HEK293 (cell line): ENCODE data around the gene KRTCAP3.

ENCODE experiments used
- KLF16 ChIP-seq: fragments of 450-650 bp; formaldehyde crosslinking; IDR thresholded peaks from 2 replicates; pipeline ENCODE4 v1.5.1; 2017; ENCODE audit warnings: missing biosample characterization, missing genetic modification characterization
- TF ChIP-seq, protein P1 (sequence below): fragments of 450-650 bp; formaldehyde crosslinking; IDR thresholded peaks from 2 replicates; pipeline ENCODE4 v1.5.1; 2017; ENCODE audit warnings: missing biosample characterization, missing genetic modification characterization
- TF ChIP-seq, protein P2 (sequence below): fragments of 450-650 bp; formaldehyde crosslinking; IDR thresholded peaks from 2 replicates; pipeline ENCODE4 v1.5.1; 2016; ENCODE audit warnings: missing biosample characterization, missing genetic modification characterization
- TF ChIP-seq, protein P3 (sequence below): fragments of 450-650 bp; formaldehyde crosslinking; IDR thresholded peaks from 2 replicates; pipeline ENCODE4 v1.5.1; 2016; ENCODE audit warnings: missing biosample characterization, missing genetic modification characterization, borderline replicate concordance

DNA sequence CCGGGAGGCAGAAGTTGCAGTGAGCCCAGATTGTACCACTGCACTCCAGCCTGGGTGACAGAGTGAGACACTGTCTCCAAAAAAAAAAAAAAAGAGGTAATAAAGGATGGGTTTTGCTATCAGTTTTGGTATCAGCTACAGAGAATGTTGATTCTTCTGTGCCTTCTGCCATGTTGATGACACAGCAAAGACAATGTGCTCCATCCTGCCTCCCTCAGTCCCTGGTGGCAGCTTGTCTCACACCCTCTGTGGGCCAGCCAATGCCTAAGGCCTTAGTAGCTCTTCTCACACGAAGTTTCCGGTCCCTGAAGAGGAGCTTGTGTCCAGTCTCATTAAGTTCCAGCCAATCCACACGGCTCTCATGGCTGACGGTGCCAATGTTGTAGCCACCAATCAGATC lies 29.8 kb downstream of the KRTCAP3 start:
- TF ChIP-seq, protein P1, sequence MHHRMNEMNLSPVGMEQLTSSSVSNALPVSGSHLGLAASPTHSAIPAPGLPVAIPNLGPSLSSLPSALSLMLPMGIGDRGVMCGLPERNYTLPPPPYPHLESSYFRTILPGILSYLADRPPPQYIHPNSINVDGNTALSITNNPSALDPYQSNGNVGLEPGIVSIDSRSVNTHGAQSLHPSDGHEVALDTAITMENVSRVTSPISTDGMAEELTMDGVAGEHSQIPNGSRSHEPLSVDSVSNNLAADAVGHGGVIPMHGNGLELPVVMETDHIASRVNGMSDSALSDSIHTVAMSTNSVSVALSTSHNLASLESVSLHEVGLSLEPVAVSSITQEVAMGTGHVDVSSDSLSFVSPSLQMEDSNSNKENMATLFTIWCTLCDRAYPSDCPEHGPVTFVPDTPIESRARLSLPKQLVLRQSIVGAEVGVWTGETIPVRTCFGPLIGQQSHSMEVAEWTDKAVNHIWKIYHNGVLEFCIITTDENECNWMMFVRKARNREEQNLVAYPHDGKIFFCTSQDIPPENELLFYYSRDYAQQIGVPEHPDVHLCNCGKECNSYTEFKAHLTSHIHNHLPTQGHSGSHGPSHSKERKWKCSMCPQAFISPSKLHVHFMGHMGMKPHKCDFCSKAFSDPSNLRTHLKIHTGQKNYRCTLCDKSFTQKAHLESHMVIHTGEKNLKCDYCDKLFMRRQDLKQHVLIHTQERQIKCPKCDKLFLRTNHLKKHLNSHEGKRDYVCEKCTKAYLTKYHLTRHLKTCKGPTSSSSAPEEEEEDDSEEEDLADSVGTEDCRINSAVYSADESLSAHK (tag by site-specific recombination), result no peak
- TF ChIP-seq KLF16, result no peak
- TF ChIP-seq, protein P2, sequence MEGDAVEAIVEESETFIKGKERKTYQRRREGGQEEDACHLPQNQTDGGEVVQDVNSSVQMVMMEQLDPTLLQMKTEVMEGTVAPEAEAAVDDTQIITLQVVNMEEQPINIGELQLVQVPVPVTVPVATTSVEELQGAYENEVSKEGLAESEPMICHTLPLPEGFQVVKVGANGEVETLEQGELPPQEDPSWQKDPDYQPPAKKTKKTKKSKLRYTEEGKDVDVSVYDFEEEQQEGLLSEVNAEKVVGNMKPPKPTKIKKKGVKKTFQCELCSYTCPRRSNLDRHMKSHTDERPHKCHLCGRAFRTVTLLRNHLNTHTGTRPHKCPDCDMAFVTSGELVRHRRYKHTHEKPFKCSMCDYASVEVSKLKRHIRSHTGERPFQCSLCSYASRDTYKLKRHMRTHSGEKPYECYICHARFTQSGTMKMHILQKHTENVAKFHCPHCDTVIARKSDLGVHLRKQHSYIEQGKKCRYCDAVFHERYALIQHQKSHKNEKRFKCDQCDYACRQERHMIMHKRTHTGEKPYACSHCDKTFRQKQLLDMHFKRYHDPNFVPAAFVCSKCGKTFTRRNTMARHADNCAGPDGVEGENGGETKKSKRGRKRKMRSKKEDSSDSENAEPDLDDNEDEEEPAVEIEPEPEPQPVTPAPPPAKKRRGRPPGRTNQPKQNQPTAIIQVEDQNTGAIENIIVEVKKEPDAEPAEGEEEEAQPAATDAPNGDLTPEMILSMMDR (tag by site-specific recombination), result no peak
- TF ChIP-seq, protein P3, sequence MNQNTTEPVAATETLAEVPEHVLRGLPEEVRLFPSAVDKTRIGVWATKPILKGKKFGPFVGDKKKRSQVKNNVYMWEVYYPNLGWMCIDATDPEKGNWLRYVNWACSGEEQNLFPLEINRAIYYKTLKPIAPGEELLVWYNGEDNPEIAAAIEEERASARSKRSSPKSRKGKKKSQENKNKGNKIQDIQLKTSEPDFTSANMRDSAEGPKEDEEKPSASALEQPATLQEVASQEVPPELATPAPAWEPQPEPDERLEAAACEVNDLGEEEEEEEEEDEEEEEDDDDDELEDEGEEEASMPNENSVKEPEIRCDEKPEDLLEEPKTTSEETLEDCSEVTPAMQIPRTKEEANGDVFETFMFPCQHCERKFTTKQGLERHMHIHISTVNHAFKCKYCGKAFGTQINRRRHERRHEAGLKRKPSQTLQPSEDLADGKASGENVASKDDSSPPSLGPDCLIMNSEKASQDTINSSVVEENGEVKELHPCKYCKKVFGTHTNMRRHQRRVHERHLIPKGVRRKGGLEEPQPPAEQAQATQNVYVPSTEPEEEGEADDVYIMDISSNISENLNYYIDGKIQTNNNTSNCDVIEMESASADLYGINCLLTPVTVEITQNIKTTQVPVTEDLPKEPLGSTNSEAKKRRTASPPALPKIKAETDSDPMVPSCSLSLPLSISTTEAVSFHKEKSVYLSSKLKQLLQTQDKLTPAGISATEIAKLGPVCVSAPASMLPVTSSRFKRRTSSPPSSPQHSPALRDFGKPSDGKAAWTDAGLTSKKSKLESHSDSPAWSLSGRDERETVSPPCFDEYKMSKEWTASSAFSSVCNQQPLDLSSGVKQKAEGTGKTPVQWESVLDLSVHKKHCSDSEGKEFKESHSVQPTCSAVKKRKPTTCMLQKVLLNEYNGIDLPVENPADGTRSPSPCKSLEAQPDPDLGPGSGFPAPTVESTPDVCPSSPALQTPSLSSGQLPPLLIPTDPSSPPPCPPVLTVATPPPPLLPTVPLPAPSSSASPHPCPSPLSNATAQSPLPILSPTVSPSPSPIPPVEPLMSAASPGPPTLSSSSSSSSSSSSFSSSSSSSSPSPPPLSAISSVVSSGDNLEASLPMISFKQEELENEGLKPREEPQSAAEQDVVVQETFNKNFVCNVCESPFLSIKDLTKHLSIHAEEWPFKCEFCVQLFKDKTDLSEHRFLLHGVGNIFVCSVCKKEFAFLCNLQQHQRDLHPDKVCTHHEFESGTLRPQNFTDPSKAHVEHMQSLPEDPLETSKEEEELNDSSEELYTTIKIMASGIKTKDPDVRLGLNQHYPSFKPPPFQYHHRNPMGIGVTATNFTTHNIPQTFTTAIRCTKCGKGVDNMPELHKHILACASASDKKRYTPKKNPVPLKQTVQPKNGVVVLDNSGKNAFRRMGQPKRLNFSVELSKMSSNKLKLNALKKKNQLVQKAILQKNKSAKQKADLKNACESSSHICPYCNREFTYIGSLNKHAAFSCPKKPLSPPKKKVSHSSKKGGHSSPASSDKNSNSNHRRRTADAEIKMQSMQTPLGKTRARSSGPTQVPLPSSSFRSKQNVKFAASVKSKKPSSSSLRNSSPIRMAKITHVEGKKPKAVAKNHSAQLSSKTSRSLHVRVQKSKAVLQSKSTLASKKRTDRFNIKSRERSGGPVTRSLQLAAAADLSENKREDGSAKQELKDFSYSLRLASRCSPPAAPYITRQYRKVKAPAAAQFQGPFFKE, result no peak
